Astrocyte (in vitro differentiated cells and primary cell): ENCODE results near the gene CARD8. TPM values are rescaled to one million over a fixed set of nuclear protein-coding genes. Genes with fewer than 3 reads are reported as not detected.
A peak's percentile ranks its signal among the peaks of the same experiment; 100 is the strongest.
"Not testable (repeated sequence)": the region's sequence is repeated elsewhere in the genome, so short reads cannot be mapped to it uniquely, and the experiment has no call there.

ENCODE experiments used
- DNase-seq: peaks from one replicate; pipeline ENCODE4 v3.0.0-alpha.2; 2010; ENCODE audit warnings: low read depth
- FAIRE-seq: peaks from 2 replicates; lab custom pipeline; 2011; peaks lifted over from hg19 to GRCh38; lab: Jason Lieb, UNC
- H2AFZ ChIP-seq: 2 replicates; pipeline ENCODE4 v1.6.0; 2012; ENCODE audit warnings: low read depth, low read length, inconsistent platforms
- H3K27ac ChIP-seq: 2 replicates; pipeline ENCODE4 v1.5.1; 2011; ENCODE audit warnings: low read depth, low read length, inconsistent platforms
- H3K27me3 ChIP-seq: 2 replicates; pipeline ENCODE4 v1.6.0; 2011; ENCODE audit warnings: low read length, inconsistent platforms; ENCODE audit not compliant: insufficient read depth
- H3K36me3 ChIP-seq: 2 replicates; pipeline ENCODE4 v1.5.1; 2011; ENCODE audit warnings: low read length, inconsistent platforms; ENCODE audit not compliant: insufficient read depth
- H3K4me1 ChIP-seq: 2 replicates; pipeline ENCODE4 v1.5.1; 2011; ENCODE audit warnings: low read length, inconsistent platforms; ENCODE audit not compliant: insufficient read depth
- H3K4me2 ChIP-seq: 2 replicates; pipeline ENCODE4 v1.6.0; 2012; ENCODE audit warnings: low read length, inconsistent platforms
- H3K4me3 ChIP-seq: 2 replicates; pipeline ENCODE4 v1.5.1; 2011; ENCODE audit warnings: low read depth, mild to moderate bottlenecking, low read length, inconsistent platforms; ENCODE audit not compliant: insufficient read depth
- H3K79me2 ChIP-seq: 2 replicates; pipeline ENCODE4 v1.6.0; 2012; ENCODE audit warnings: mild to moderate bottlenecking, low read length, inconsistent platforms; ENCODE audit not compliant: insufficient read depth
- H3K9ac ChIP-seq: 2 replicates; pipeline ENCODE4 v1.6.0; 2012; ENCODE audit warnings: mild to moderate bottlenecking, low read length, inconsistent platforms
- H3K9me3 ChIP-seq: 2 replicates; pipeline ENCODE4 v1.5.1; 2012; ENCODE audit warnings: low read depth, mild to moderate bottlenecking, low read length, inconsistent platforms; ENCODE audit not compliant: insufficient read depth
- H4K20me1 ChIP-seq: 2 replicates; pipeline ENCODE4 v1.6.0; 2012; ENCODE audit warnings: low read length, inconsistent platforms; ENCODE audit not compliant: insufficient read depth
- H3K27ac Mint-ChIP-seq: one replicate; pipeline ENCODE4 v1.8.0; 2021; ENCODE audit warnings: mild to moderate bottlenecking, mixed read lengths; ENCODE audit not compliant: unreplicated experiment
- H3K27me3 Mint-ChIP-seq: one replicate; pipeline ENCODE4 v1.8.0; 2021; ENCODE audit warnings: low read depth, mixed read lengths; ENCODE audit not compliant: unreplicated experiment
- H3K36me3 Mint-ChIP-seq: one replicate; pipeline ENCODE4 v1.8.0; 2021; ENCODE audit warnings: low read depth, mixed read lengths; ENCODE audit not compliant: unreplicated experiment
- H3K4me1 Mint-ChIP-seq: one replicate; pipeline ENCODE4 v1.8.0; 2021; ENCODE audit warnings: low read depth, mixed read lengths; ENCODE audit not compliant: unreplicated experiment
- H3K4me3 Mint-ChIP-seq: one replicate; pipeline ENCODE4 v1.8.0; 2021; ENCODE audit warnings: mild to moderate bottlenecking, moderate library complexity, mixed read lengths; ENCODE audit not compliant: unreplicated experiment
- H3K9me3 Mint-ChIP-seq: one replicate; pipeline ENCODE4 v1.8.0; 2021; ENCODE audit warnings: mild to moderate bottlenecking, mixed read lengths; ENCODE audit not compliant: unreplicated experiment
- EZH2 ChIP-seq: IDR thresholded peaks from 2 replicates; pipeline ENCODE4 v1.6.1; 2012; ENCODE audit warnings: mild to moderate bottlenecking, low read length, inconsistent platforms; ENCODE audit not compliant: insufficient read depth
- total RNA-seq: library from RNA; stranded (reverse); gene quantifications from 2 replicates; pipeline ENCODE4 v1.2.1, GENCODE V29; 2021
- TF ChIP-seq, protein P1 (sequence below): IDR thresholded peaks from 2 replicates; pipeline ENCODE4 v1.5.1; 2011; ENCODE audit warnings: low read depth, mild to moderate bottlenecking, inconsistent platforms, low read length, moderate library complexity; ENCODE audit not compliant: insufficient read depth

CARD8 gene
- total RNA-seq, 1 donor from 2014 or later = 26.3 TPM

DNA sequence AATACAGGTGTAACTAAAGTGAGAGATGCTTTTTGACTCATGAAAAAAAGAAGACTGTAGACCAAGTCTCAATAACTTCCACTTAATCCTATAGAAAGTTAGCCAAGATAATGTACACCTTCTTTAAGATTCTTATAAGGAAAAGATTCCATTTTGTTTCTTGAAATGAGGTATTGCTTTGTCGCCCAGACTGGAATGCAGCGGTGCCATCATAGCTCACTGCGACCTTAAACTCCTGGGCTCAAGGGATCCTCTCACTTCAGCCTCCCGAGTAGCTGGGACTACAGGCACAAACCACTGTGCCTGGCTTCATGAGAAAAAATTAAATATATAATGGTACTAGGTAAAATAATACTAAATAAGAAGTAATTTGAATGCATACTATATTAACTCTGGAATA is 3.3 kb upstream of the CARD8 start:
- not testable (repeated sequence) for H3K27me3 Mint-ChIP-seq, FAIRE-seq, H3K27me3 ChIP-seq, DNase-seq, H3K9me3 ChIP-seq, H2AFZ ChIP-seq, H3K36me3 ChIP-seq, H3K4me1 Mint-ChIP-seq, H3K9ac ChIP-seq, H3K4me3 Mint-ChIP-seq, H3K27ac Mint-ChIP-seq, H3K4me1 ChIP-seq, H3K27ac ChIP-seq, H3K4me3 ChIP-seq, H3K4me2 ChIP-seq, H3K9me3 Mint-ChIP-seq, H4K20me1 ChIP-seq, H3K36me3 Mint-ChIP-seq
- peaks cover 12% of the 10 kb centered on the region for H3K79me2 ChIP-seq

DNA sequence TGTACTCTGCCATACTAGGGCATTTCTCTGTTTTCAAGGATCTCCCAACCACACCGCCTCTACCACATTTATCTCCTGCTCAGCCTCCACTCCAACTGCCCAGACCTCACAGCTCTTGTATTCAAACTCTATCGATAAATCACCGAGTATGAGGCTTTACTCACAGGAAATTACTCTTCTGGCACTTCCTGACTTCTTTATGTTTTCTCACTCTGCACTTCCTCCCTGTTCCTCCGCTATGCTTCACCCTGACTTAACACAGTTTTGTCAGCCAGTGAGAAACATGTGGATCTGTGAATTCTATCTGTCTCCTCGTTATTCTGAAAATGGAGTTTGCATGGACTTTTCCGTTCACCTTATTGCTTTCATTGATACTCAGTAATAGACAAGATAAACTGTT is 2.6 kb upstream of the CARD8 start:
- Mint-ChIP-seq H3K4me1 (no peaks in the 10 kb centered on the region), H3K27me3 (no peaks in the 10 kb centered on the region), H3K9me3 (no peaks in the 10 kb centered on the region), H3K4me3 (no peak overlapping the region), H3K27ac (no peak overlapping the region), H3K36me3 (peaks cover 4% of the 10 kb centered on the region)
- peaks cover 16% of the 10 kb centered on the region for H3K79me2 ChIP-seq
- H3K4me3 ChIP-seq = peak overlapping the region; percentile 23
- H3K4me2 ChIP-seq = peak overlapping the region; percentile 76
- TF ChIP-seq EZH2 = no peak
- TF ChIP-seq, protein P1, sequence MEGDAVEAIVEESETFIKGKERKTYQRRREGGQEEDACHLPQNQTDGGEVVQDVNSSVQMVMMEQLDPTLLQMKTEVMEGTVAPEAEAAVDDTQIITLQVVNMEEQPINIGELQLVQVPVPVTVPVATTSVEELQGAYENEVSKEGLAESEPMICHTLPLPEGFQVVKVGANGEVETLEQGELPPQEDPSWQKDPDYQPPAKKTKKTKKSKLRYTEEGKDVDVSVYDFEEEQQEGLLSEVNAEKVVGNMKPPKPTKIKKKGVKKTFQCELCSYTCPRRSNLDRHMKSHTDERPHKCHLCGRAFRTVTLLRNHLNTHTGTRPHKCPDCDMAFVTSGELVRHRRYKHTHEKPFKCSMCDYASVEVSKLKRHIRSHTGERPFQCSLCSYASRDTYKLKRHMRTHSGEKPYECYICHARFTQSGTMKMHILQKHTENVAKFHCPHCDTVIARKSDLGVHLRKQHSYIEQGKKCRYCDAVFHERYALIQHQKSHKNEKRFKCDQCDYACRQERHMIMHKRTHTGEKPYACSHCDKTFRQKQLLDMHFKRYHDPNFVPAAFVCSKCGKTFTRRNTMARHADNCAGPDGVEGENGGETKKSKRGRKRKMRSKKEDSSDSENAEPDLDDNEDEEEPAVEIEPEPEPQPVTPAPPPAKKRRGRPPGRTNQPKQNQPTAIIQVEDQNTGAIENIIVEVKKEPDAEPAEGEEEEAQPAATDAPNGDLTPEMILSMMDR = no peak
- FAIRE-seq = peak; percentile 86
- H3K9ac ChIP-seq = peak overlapping the region; percentile 48
- peak overlapping the region; percentile 80 for H2AFZ ChIP-seq
- H3K36me3 ChIP-seq = no peaks in the 10 kb centered on the region
- H3K27me3 ChIP-seq = no peaks in the 10 kb centered on the region
- H3K4me1 ChIP-seq = peaks cover 6% of the 10 kb centered on the region
- no peak overlapping the region for H3K27ac ChIP-seq
- H4K20me1 ChIP-seq = no peaks in the 10 kb centered on the region
- peak; percentile 4 for DNase-seq
- H3K9me3 ChIP-seq = no peaks in the 10 kb centered on the region

DNA sequence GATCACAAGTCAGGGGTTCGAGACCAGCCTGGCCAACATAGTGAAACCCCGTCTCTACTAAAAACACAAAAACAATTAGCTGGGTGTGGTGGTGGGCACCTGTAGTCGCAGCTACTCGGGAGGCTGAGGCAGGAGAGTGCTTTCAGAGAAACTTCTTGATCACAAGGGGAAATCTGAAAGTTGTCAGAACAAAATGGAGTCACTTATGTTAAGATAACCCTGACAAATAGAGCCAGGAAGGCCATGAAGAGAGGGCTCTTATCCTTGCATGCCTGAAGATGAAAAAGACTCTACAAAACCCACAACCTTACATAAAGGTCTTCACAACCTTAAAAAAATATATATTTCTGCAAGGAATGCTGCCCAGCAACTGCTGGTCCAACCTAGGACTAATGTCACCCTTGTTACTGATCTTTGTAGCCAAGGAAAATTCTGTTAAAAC is 1.2 kb downstream of the CARD8 start:
- Mint-ChIP-seq H3K27ac (peak overlapping the region; percentile 98), H3K4me1 (no peaks in the 10 kb centered on the region), H3K36me3 (peaks cover 4% of the 10 kb centered on the region), H3K4me3 (peak overlapping the region; percentile 97), H3K9me3 (no peaks in the 10 kb centered on the region), H3K27me3 (no peaks in the 10 kb centered on the region)
- Histone ChIP-seq H3K9me3 (no peaks in the 10 kb centered on the region), H3K27ac (no peak overlapping the region), H3K36me3 (no peaks in the 10 kb centered on the region), H3K4me1 (peaks cover 6% of the 10 kb centered on the region), H3K79me2 (peaks cover 19% of the 10 kb centered on the region), H3K4me3 (peak overlapping the region; percentile 98), H3K4me2 (peak overlapping the region; percentile 86), H2AFZ (no peak overlapping the region), H3K9ac (peak overlapping the region; percentile 97), H4K20me1 (no peaks in the 10 kb centered on the region), H3K27me3 (no peaks in the 10 kb centered on the region)
- TF ChIP-seq EZH2 = no peak
- no peak for DNase-seq
- FAIRE-seq = no peak
